Measurements from ENCODE around the gene SLC46A1.
"Not testable (repeated sequence)": the region's sequence is repeated elsewhere in the genome, so short reads cannot be mapped to it uniquely, and the experiment has no call there.

The SLC46A1 gene

GRCh38 chr17:28443901-28444638 is 38.1 kb upstream of the SLC46A1 start:
- H3K9ac ChIP-seq (ENCODE audit: low read length), result no peak overlapping the region
- no peaks in the 10 kb centered on the region for H3K79me1 ChIP-seq (ENCODE audit: low read length)
- H4K8ac ChIP-seq (ENCODE audit: low read depth, low read length), result no peak overlapping the region
- no peak overlapping the region for H4K12ac ChIP-seq (ENCODE audit: low read depth, low read length)
- no peak overlapping the region for H2AK5ac ChIP-seq (ENCODE audit: low read length)
- no CpG with 5 or more reads among the region's 9 CpGs for WGBS (ENCODE audit: extremely low coverage, insufficient coverage, insufficient read length)
- no peak overlapping the region for H3K27ac ChIP-seq (ENCODE audit: low read depth, low read length)
- DNase-seq, result peak in 1 of 2 donors; percentile 51
- H3K9me3 ChIP-seq (ENCODE audit: insufficient read depth, low read depth, low read length), result no peaks in the 10 kb centered on the region
- no peak overlapping the region for H2BK5ac ChIP-seq (ENCODE audit: low read depth, low read length, poor library complexity)
- H3K4me1 ChIP-seq (ENCODE audit: control insufficient read depth in 1 of 2, insufficient read depth in 2 of 2, low read length in 2 of 2), result peaks cover 0 to 2% of the 10 kb centered on the region in 2 experiments
- no peak overlapping the region for H3K14ac ChIP-seq (ENCODE audit: low read length)
- no peaks in the 10 kb centered on the region for H3K36me3 ChIP-seq (ENCODE audit: control insufficient read depth in 1 of 2, insufficient read depth in 2 of 2, low read length in 2 of 2)
- H2BK120ac ChIP-seq (ENCODE audit: insufficient read depth, low read length, poor library complexity), result no peak overlapping the region
- H3K79me2 ChIP-seq (ENCODE audit: control insufficient read depth, insufficient read depth, low read length, poor library complexity), result no peaks in the 10 kb centered on the region
- H3K27me3 ChIP-seq (ENCODE audit: insufficient read depth, low read length), result no peaks in the 10 kb centered on the region
- no peak overlapping the region for H3K4ac ChIP-seq (ENCODE audit: low read depth, low read length)
- no peak overlapping the region for H3K23ac ChIP-seq (ENCODE audit: low read length)
- no peak overlapping the region for H2AFZ ChIP-seq (ENCODE audit: insufficient read depth, low read length, poor library complexity)
- H4K91ac ChIP-seq (ENCODE audit: low read depth, low read length), result no peak overlapping the region
- no peak overlapping the region for H2BK12ac ChIP-seq (ENCODE audit: low read length)
- H3K4me2 ChIP-seq (ENCODE audit: low read length), result no peak overlapping the region
- no peak overlapping the region for H3K4me3 ChIP-seq (ENCODE audit: low read depth, low read length)
- no peak overlapping the region for H3K18ac ChIP-seq (ENCODE audit: low read length)

GRCh38 chr17:28434326-28434725 is 28.3 kb upstream of the SLC46A1 start:
- not testable (repeated sequence) for H2AFZ ChIP-seq (ENCODE audit: insufficient read depth, low read length, poor library complexity); H3K4me1 ChIP-seq (ENCODE audit: control insufficient read depth in 1 of 2, insufficient read depth in 2 of 2, low read length in 2 of 2); H3K79me1 ChIP-seq (ENCODE audit: low read length); H3K18ac ChIP-seq (ENCODE audit: low read length); H4K12ac ChIP-seq (ENCODE audit: low read depth, low read length); H3K4ac ChIP-seq (ENCODE audit: low read depth, low read length); H3K9ac ChIP-seq (ENCODE audit: low read length); H3K27ac ChIP-seq (ENCODE audit: low read depth, low read length); H4K91ac ChIP-seq (ENCODE audit: low read depth, low read length); H3K9me3 ChIP-seq (ENCODE audit: insufficient read depth, low read depth, low read length); H2BK5ac ChIP-seq (ENCODE audit: low read depth, low read length, poor library complexity); H3K27me3 ChIP-seq (ENCODE audit: insufficient read depth, low read length); H2AK5ac ChIP-seq (ENCODE audit: low read length); H3K36me3 ChIP-seq (ENCODE audit: control insufficient read depth in 1 of 2, insufficient read depth in 2 of 2, low read length in 2 of 2); H3K14ac ChIP-seq (ENCODE audit: low read length); DNase-seq; H3K4me3 ChIP-seq (ENCODE audit: low read depth, low read length); H3K4me2 ChIP-seq (ENCODE audit: low read length); H2BK120ac ChIP-seq (ENCODE audit: insufficient read depth, low read length, poor library complexity); H3K79me2 ChIP-seq (ENCODE audit: control insufficient read depth, insufficient read depth, low read length, poor library complexity); H3K23ac ChIP-seq (ENCODE audit: low read length); H4K8ac ChIP-seq (ENCODE audit: low read depth, low read length); H2BK12ac ChIP-seq (ENCODE audit: low read length)
- no CpG with 5 or more reads among the region's 8 CpGs for WGBS (ENCODE audit: extremely low coverage, insufficient coverage, insufficient read length)

DNA sequence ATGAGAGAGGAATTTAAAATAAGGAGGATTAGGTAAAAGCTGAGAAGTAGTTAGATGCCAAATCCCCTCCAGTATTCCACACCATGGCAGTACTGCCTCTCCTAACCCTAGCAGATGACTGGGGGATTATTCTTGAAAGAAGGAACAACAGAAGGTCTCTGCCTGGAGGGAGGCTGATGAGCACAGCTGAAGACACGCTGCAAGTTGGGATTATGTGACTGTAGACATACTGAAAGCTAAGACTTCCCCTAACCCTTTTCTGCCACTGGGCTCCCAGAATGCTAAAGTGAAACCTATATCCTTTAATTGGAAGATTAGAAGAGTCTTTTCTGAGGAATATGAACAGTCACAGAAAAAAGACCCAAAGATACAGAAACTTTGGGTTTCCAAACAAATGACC is 27.7 kb upstream of the SLC46A1 start:
- Histone ChIP-seq H3K9me3 (ENCODE audit: insufficient read depth, low read depth, low read length) (no peaks in the 10 kb centered on the region), H3K79me2 (ENCODE audit: control insufficient read depth, insufficient read depth, low read length, poor library complexity) (no peaks in the 10 kb centered on the region), H3K79me1 (ENCODE audit: low read length) (no peaks in the 10 kb centered on the region), H2BK12ac (ENCODE audit: low read length) (no peak overlapping the region), H3K23ac (ENCODE audit: low read length) (no peak overlapping the region), H3K4me3 (ENCODE audit: low read depth, low read length) (no peak overlapping the region), H3K27me3 (ENCODE audit: insufficient read depth, low read length) (no peaks in the 10 kb centered on the region), H3K36me3 (ENCODE audit: control insufficient read depth in 1 of 2, insufficient read depth in 2 of 2, low read length in 2 of 2) (no peaks in the 10 kb centered on the region), H3K9ac (ENCODE audit: low read length) (no peak overlapping the region), H3K4ac (ENCODE audit: low read depth, low read length) (no peak overlapping the region), H2BK5ac (ENCODE audit: low read depth, low read length, poor library complexity) (no peak overlapping the region), H4K8ac (ENCODE audit: low read depth, low read length) (no peak overlapping the region), H2BK120ac (ENCODE audit: insufficient read depth, low read length, poor library complexity) (no peak overlapping the region), H3K18ac (ENCODE audit: low read length) (no peak overlapping the region), H2AK5ac (ENCODE audit: low read length) (no peak overlapping the region), H4K91ac (ENCODE audit: low read depth, low read length) (no peak overlapping the region), H3K27ac (ENCODE audit: low read depth, low read length) (no peak overlapping the region), H4K12ac (ENCODE audit: low read depth, low read length) (no peak overlapping the region), H3K14ac (ENCODE audit: low read length) (no peak overlapping the region), H3K4me2 (ENCODE audit: low read length) (no peak overlapping the region), H2AFZ (ENCODE audit: insufficient read depth, low read length, poor library complexity) (no peak overlapping the region), H3K4me1 (ENCODE audit: control insufficient read depth in 1 of 2, insufficient read depth in 2 of 2, low read length in 2 of 2) (no peaks in the 10 kb centered on the region)
- no CpG with 5 or more reads among the region's 1 CpG for WGBS (ENCODE audit: extremely low coverage, insufficient coverage, insufficient read length)
- DNase-seq, result no peak

- not testable (repeated sequence) for H3K4me1 ChIP-seq (ENCODE audit: control insufficient read depth in 1 of 2, insufficient read depth in 2 of 2, low read length in 2 of 2); H3K23ac ChIP-seq (ENCODE audit: low read length); H3K79me1 ChIP-seq (ENCODE audit: low read length); H3K4me3 ChIP-seq (ENCODE audit: low read depth, low read length); H2BK120ac ChIP-seq (ENCODE audit: insufficient read depth, low read length, poor library complexity); H3K79me2 ChIP-seq (ENCODE audit: control insufficient read depth, insufficient read depth, low read length, poor library complexity); H2BK12ac ChIP-seq (ENCODE audit: low read length); H3K9ac ChIP-seq (ENCODE audit: low read length); H4K91ac ChIP-seq (ENCODE audit: low read depth, low read length); H4K12ac ChIP-seq (ENCODE audit: low read depth, low read length); H2AK5ac ChIP-seq (ENCODE audit: low read length); H2BK5ac ChIP-seq (ENCODE audit: low read depth, low read length, poor library complexity); H2AFZ ChIP-seq (ENCODE audit: insufficient read depth, low read length, poor library complexity); H3K4ac ChIP-seq (ENCODE audit: low read depth, low read length); H3K9me3 ChIP-seq (ENCODE audit: insufficient read depth, low read depth, low read length); H4K8ac ChIP-seq (ENCODE audit: low read depth, low read length); H3K4me2 ChIP-seq (ENCODE audit: low read length); DNase-seq; H3K27me3 ChIP-seq (ENCODE audit: insufficient read depth, low read length); H3K14ac ChIP-seq (ENCODE audit: low read length); H3K36me3 ChIP-seq (ENCODE audit: control insufficient read depth in 1 of 2, insufficient read depth in 2 of 2, low read length in 2 of 2); H3K27ac ChIP-seq (ENCODE audit: low read depth, low read length); H3K18ac ChIP-seq (ENCODE audit: low read length)
- no CpG with 5 or more reads among the region's 4 CpGs for WGBS (ENCODE audit: extremely low coverage, insufficient coverage, insufficient read length)
Observed at GRCh38 chr17:28427982-28428381, 22.0 kb upstream of the SLC46A1 start.
